K562 (cell line): ENCODE data around the gene WASL.

Experiments
- NFIC ChIP-seq: fragments of 450-650 bp; IDR thresholded peaks from 2 replicates; pipeline ENCODE4 v1.6.1; 2017; ENCODE audit warnings: mild to moderate bottlenecking, inconsistent platforms
- RAD21 ChIP-seq, 2 experiments: fragments of 250-450 bp in 1 of 2; fragments of 450-650 bp in 1 of 2; sonication (Bioruptor Pico) in 1 of 2; formaldehyde crosslinking in 1 of 2; IDR thresholded peaks in 1 of 2; conservative IDR thresholded peaks in 1 of 2; 2 replicates each; pipeline versions ENCODE4 v1.4.0 to v1.8.0; 2020 to 2022; ENCODE audit warnings: mild to moderate bottlenecking in 2 of 2, moderate library complexity in 1 of 2
- TF ChIP-seq, protein P1 (sequence below): sonication (generic); formaldehyde crosslinking; IDR thresholded peaks from 2 replicates; pipeline ENCODE4 v1.8.0; 2022; ENCODE audit warnings: mild to moderate bottlenecking, missing genetic modification reagents
- TF ChIP-seq, protein P2 (sequence below), 2 experiments: fragments of 450-650 bp; formaldehyde crosslinking in 1 of 2; IDR thresholded peaks; 2 replicates each; pipeline versions ENCODE4 v1.4.0 to v1.6.1; 2014 to 2020; ENCODE audit warnings: mild to moderate bottlenecking in 2 of 2, borderline replicate concordance in 1 of 2, low read depth in 1 of 2

DNA sequence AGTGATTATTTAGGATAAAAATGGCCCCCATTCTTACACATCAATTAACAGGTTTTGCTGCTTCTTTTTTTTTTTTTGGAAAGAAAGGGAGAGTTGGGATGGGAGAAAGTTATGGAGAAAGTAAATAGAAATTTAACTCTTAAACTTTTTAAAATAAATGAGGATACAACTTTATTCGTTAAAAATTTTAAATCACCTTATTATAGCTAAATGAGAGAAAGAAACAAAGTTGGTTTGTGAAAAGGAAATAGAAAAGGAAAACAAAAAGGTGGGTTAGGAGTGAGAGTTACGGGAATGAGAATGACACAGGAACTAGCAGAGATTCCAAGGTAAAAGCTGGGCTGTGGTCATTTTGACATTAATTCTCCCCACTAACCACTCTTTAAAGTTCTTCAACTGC is 58.3 kb downstream of the WASL start:
- TF ChIP-seq, protein P1, sequence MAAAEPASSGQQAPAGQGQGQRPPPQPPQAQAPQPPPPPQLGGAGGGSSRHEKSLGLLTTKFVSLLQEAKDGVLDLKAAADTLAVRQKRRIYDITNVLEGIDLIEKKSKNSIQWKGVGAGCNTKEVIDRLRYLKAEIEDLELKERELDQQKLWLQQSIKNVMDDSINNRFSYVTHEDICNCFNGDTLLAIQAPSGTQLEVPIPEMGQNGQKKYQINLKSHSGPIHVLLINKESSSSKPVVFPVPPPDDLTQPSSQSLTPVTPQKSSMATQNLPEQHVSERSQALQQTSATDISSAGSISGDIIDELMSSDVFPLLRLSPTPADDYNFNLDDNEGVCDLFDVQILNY (CRISPR knock-in tag): no peak
- TF ChIP-seq, protein P2, sequence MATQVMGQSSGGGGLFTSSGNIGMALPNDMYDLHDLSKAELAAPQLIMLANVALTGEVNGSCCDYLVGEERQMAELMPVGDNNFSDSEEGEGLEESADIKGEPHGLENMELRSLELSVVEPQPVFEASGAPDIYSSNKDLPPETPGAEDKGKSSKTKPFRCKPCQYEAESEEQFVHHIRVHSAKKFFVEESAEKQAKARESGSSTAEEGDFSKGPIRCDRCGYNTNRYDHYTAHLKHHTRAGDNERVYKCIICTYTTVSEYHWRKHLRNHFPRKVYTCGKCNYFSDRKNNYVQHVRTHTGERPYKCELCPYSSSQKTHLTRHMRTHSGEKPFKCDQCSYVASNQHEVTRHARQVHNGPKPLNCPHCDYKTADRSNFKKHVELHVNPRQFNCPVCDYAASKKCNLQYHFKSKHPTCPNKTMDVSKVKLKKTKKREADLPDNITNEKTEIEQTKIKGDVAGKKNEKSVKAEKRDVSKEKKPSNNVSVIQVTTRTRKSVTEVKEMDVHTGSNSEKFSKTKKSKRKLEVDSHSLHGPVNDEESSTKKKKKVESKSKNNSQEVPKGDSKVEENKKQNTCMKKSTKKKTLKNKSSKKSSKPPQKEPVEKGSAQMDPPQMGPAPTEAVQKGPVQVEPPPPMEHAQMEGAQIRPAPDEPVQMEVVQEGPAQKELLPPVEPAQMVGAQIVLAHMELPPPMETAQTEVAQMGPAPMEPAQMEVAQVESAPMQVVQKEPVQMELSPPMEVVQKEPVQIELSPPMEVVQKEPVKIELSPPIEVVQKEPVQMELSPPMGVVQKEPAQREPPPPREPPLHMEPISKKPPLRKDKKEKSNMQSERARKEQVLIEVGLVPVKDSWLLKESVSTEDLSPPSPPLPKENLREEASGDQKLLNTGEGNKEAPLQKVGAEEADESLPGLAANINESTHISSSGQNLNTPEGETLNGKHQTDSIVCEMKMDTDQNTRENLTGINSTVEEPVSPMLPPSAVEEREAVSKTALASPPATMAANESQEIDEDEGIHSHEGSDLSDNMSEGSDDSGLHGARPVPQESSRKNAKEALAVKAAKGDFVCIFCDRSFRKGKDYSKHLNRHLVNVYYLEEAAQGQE (IDR thresholded peaks at IDR 0.05; ENCODE audit: borderline replicate concordance): no peak
- TF ChIP-seq, protein P2 (CRISPR knock-in tag; IDR thresholded peaks at IDR 0.05; ENCODE audit: low read depth): no peak
- TF ChIP-seq RAD21 (CRISPR knock-in tag; conservative IDR thresholded peaks at IDR 0.05 in 1 of 2, IDR thresholded peaks at IDR 0.05 in 1 of 2) (no peak), NFIC (no peak)
